HG03521 (cell line): ENCODE results near the gene ATN1.
A peak's percentile ranks its signal among the peaks of the same experiment; 100 is the strongest.

Source experiments
- ATAC-seq: cut with Tn5 transposase; IDR thresholded peaks from one replicate; pipeline ENCODE4 v1.9.1; 2021; ENCODE audit warnings: mild to moderate bottlenecking, moderate library complexity; ENCODE audit not compliant: unreplicated experiment

ATN1 gene

GRCh38 chr12:6925239-6925539 is 2.6 kb upstream of the ATN1 start:
- no peak for ATAC-seq

GRCh38 chr12:6925540-6926279 is 2.0 kb upstream of the ATN1 start:
- no peak for ATAC-seq

GRCh38 chr12:6928022-6928702 is 403 bp downstream of the ATN1 start:
- no peak for ATAC-seq

- ATAC-seq, result no peak
These were observed 1.1 kb downstream of the ATN1 start for GRCh38 chr12:6928703-6929407.

- ATAC-seq, result no peak
These were observed 2.0 kb downstream of the ATN1 start for GRCh38 chr12:6929466-6930452.

GRCh38 chr12:6932766-6933165 is 5.0 kb downstream of the ATN1 start:
- no peak for ATAC-seq

GRCh38 chr12:6934110-6934509 is 6.4 kb downstream of the ATN1 start:
- ATAC-seq, result no peak

GRCh38 chr12:6935371-6936193 is 7.8 kb downstream of the ATN1 start:
- no peak for ATAC-seq

- ATAC-seq, result no peak
These were observed 8.5 kb downstream of the ATN1 start for GRCh38 chr12:6936194-6936635.

GRCh38 chr12:6936636-6937480 is 9.1 kb downstream of the ATN1 start:
- ATAC-seq, result peak; percentile 5

- ATAC-seq, result peak; percentile 91
These were observed 10.0 kb downstream of the ATN1 start for GRCh38 chr12:6937481-6938352.

- ATAC-seq, result no peak
These were observed 10.8 kb downstream of the ATN1 start for GRCh38 chr12:6938353-6939190.

- ATAC-seq, result no peak
These were observed 11.4 kb downstream of the ATN1 start for GRCh38 chr12:6939191-6939540.

GRCh38 chr12:6941267-6941666 is 13.5 kb downstream of the ATN1 start:
- no peak for ATAC-seq

- ATAC-seq, result no peak
These were observed 14.0 kb downstream of the ATN1 start for GRCh38 chr12:6941782-6942181.

- no peak for ATAC-seq
These were observed 14.5 kb downstream of the ATN1 start for GRCh38 chr12:6942331-6942665.

GRCh38 chr12:6943389-6943721 is 15.6 kb downstream of the ATN1 start:
- peak; percentile 23 for ATAC-seq
